VCaP (cell line): ENCODE data around the gene LDLRAD4.
"Not testable (repeated sequence)": the region's sequence is repeated elsewhere in the genome, so short reads cannot be mapped to it uniquely, and the experiment has no call there.

ENCODE experiments used
- H3K27ac ChIP-seq: fragments of 450-650 bp; 2 replicates; pipeline ENCODE4 v1.5.1; 2017
- TF ChIP-seq, protein P1 (sequence below): fragments of 450-650 bp; conservative IDR thresholded peaks from 2 replicates; pipeline ENCODE4 v1.5.1; 2017; ENCODE audit warnings: mild to moderate bottlenecking, moderate library complexity

Gene LDLRAD4

DNA sequence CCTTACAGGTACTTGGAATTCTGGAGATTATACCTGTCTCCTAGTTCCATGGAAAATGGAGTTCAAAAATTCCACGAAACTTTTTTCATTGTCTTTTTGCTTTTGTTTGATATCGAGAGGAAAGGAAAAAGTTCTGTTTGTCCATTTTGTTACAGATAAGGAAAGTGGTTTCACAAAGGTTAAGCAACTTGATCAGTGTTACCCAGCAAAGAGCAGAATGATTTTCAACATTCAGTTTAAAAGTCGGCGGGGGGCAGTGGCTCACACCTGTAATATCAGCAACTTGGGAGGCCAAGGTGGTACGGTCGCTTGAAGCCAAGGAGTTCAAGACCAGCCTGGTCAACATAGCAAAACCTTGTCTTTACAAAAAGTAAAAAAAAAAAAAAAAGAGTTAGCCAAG, 118.8 kb downstream of the LDLRAD4 start:
- no peak overlapping the region for H3K27ac ChIP-seq
- TF ChIP-seq, protein P1, sequence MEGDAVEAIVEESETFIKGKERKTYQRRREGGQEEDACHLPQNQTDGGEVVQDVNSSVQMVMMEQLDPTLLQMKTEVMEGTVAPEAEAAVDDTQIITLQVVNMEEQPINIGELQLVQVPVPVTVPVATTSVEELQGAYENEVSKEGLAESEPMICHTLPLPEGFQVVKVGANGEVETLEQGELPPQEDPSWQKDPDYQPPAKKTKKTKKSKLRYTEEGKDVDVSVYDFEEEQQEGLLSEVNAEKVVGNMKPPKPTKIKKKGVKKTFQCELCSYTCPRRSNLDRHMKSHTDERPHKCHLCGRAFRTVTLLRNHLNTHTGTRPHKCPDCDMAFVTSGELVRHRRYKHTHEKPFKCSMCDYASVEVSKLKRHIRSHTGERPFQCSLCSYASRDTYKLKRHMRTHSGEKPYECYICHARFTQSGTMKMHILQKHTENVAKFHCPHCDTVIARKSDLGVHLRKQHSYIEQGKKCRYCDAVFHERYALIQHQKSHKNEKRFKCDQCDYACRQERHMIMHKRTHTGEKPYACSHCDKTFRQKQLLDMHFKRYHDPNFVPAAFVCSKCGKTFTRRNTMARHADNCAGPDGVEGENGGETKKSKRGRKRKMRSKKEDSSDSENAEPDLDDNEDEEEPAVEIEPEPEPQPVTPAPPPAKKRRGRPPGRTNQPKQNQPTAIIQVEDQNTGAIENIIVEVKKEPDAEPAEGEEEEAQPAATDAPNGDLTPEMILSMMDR, result no peak

DNA sequence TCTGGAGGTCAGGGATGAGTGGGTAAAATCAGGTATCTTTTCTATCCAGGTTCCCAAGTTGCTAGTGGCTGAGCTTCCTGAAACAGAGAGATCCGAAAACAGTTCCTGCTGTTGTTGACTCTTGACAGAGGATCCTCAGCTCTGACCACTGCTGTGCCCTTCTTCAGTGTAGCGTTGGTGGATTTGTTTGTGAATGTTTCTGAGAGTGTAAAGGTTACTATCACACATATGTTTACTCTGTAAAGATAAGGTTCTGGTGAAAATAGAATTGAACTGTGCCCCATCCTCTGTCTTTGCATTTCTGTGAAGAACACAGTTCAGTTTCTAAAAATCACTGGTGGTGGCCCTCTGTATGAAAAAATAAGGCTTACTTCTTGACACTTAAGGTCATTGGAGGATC, 119.8 kb downstream of the LDLRAD4 start:
- TF ChIP-seq, protein P1, result no peak
- no peak overlapping the region for H3K27ac ChIP-seq

DNA sequence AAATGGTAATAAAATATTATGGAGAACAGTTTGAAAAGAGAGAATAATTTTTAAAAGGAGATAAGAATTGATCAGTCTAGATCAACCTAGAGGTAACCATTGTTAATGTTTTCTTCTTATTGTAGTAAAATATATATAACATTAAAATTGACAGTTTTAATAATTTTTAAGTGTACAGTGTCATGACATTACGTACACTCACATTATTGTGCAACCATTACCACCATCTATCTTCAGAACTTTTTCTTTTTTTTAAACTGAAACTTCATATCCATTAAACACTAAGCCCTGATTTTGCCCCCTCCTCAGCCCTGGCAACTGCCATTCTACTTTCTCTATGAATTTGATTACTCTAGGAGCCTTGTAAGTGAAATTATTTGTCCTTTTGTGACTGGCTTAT, 121.1 kb downstream of the LDLRAD4 start:
- no peak overlapping the region for H3K27ac ChIP-seq
- TF ChIP-seq, protein P1, result no peak

DNA sequence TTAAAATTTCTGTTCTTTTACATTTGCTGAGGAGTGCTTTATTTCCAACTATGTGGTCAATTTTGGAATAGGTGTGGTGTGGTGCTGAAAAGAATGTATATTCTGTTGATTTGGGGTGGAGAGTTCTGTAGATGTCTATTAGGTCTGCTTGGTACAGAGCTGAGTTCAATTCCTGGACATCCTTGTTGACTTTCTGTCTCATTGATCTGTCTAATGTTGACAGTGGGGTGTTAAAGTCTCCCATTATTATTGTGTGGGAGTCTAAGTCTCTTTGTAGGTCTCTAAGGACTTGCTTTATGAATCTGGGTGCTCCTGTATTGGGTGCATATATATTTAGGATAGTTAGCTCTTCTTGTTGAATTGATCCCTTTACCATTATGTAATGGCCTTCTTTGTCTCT, 127.9 kb downstream of the LDLRAD4 start:
- H3K27ac ChIP-seq, result not testable (repeated sequence)

DNA sequence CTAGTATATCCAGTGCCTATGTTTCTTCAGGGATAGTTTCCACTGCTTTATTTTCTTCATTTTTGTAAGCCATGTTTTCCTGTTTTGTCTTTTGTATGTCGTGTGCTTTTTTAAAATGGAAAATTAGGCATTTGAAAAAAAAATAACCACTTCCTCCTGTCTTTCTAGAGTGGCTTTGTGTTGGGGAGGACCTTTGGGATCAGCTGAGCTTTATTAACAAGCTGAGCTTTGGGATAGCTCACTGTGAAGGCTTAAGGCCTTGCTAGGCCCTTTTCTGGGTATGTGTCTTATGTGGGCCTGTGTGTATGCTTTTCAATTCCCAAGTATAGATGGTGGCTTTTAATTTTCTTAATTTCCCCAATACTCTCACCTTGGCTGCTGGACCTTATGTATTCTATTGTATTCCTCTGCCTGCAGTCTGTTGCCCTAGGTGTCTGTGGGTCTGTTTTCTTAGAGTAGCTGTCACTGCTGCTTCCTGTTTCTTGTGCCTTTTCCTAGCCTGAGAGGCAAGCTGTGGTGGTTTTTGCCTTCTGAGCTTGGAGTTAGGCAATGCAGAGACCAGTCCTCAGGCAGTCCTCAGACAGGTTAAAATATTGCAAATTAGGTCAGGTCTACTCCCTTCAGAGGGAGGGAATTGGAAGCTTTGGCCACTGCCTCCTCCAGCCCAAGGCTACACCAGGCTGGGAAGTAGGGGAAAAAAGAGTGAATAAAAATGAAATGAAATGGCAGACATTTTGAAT, 134.7 kb downstream of the LDLRAD4 start:
- TF ChIP-seq, protein P1, result no peak
- no peak overlapping the region for H3K27ac ChIP-seq

DNA sequence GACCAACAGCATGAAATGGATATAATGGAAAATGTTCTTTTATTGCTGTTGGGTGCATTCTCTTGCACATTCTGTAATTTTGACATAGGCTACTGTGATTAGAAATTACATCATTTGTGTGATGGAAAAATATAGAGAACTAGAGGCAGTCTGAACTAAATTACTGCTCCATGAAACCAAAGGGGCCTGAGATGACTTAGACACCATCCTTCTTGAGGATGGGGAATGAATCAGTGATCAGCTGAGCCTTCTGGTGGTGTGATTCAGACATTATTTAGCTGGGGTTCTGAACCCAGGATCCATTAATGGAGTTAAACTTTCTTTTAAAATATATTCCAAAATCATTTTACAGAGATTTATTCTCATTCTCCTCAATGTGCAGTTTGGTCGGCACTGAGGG, 135.8 kb downstream of the LDLRAD4 start:
- no peak overlapping the region for H3K27ac ChIP-seq
- TF ChIP-seq, protein P1, result no peak

DNA sequence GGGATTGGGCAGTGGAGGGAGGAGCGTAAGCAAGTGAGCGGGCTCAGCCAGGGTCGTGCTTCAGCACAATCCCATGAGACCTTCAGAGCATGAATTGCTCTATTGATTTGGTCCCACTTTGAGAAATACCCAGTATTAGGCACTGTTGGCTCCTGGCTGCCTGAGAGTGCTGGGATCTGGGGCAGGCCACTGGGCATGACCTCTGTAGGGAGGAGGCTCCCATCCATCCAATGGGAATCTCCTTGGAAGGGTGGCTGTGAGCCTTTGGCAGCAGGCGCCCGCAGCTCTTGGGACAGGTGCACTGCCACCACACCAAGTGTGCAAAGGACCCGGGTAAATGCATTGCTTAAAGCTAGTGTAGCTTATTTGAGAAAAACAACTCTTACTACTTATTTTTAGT, 137.5 kb downstream of the LDLRAD4 start:
- no peak overlapping the region for H3K27ac ChIP-seq
- TF ChIP-seq, protein P1, result no peak

DNA sequence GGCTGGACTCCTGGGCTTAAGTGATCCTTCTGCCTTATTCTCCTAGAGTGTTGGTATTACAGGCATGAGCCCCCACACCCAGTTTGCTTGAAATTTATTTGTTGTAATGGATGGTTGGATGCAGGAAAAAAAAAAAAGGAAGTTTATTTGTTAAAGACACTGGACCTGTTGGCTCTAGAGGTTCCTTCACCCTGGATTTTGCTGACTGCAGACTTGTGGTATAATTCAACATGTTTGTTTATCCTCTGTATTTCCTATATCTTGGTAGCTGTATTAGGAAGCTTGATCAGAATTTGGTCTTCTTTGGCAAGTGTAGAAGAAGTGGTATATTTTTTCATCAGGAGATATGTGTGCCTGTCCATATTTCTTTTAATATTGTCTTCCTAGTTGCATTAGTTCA, 138.7 kb downstream of the LDLRAD4 start:
- TF ChIP-seq, protein P1, result no peak
- H3K27ac ChIP-seq, result no peak overlapping the region
